PFSK-1 (cell line): ENCODE results near the gene CACNA1D.

Experiments used
- FOXP2 ChIP-seq: optimal IDR thresholded peaks from 2 replicates; pipeline ENCODE3; 2011; ENCODE audit warnings: borderline replicate concordance, control low read depth, inconsistent platforms; ENCODE audit not compliant: insufficient read depth; ENCODE audit errors: extremely low read length, extremely low read depth
- POLR2AphosphoS5 ChIP-seq: IDR thresholded peaks from 2 replicates; pipeline ENCODE4 v1.6.1; 2012; ENCODE audit warnings: low read depth, mild to moderate bottlenecking, control low read depth, low read length, moderate library complexity
- REST ChIP-seq, 2 experiments: IDR thresholded peaks; 2 replicates each; pipeline versions ENCODE4 v1.6.1 to v1.8.0; 2011 to 2012; ENCODE audit warnings: low read depth in 2 of 2, low read length in 2 of 2, control low read depth in 1 of 2, inconsistent platforms in 1 of 2, mild to moderate bottlenecking in 1 of 2, moderate library complexity in 1 of 2; ENCODE audit not compliant: insufficient read depth in 1 of 2
- SIN3A ChIP-seq: IDR thresholded peaks from 2 replicates; pipeline ENCODE4 v1.6.1; 2012; ENCODE audit warnings: mild to moderate bottlenecking, low read length, moderate library complexity, borderline replicate concordance; ENCODE audit not compliant: insufficient read depth
- TAF1 ChIP-seq: IDR thresholded peaks from 2 replicates; pipeline ENCODE4 v1.6.1; 2012; ENCODE audit warnings: low read length, control low read depth, borderline replicate concordance; ENCODE audit not compliant: insufficient read depth

CACNA1D gene

GRCh38 chr3:53729159-53729558 is 234.7 kb downstream of the CACNA1D start:
- TF ChIP-seq FOXP2 (no peak), TAF1 (no peak), POLR2AphosphoS5 (no peak), SIN3A (no peak), REST (IDR thresholded peaks at IDR 0.05; ENCODE audit: insufficient read depth in 1 of 2, low read depth in 2 of 2, low read length in 2 of 2) (no peak)

- TF ChIP-seq REST (IDR thresholded peaks at IDR 0.05; ENCODE audit: insufficient read depth in 1 of 2, low read depth in 2 of 2, low read length in 2 of 2) = no peak
- TF ChIP-seq SIN3A = no peak
- TF ChIP-seq TAF1 = no peak
These were observed 235.2 kb downstream of the CACNA1D start for GRCh38 chr3:53729618-53730017.

- TF ChIP-seq TAF1 (no peak), FOXP2 (no peak), POLR2AphosphoS5 (no peak), SIN3A (no peak), REST (IDR thresholded peaks at IDR 0.05; ENCODE audit: insufficient read depth in 1 of 2, low read depth in 2 of 2, low read length in 2 of 2) (no peak)
These were observed 236.2 kb downstream of the CACNA1D start for GRCh38 chr3:53730576-53730975.

GRCh38 chr3:53731934-53732624 is 237.7 kb downstream of the CACNA1D start:
- TF ChIP-seq FOXP2 = no peak
- TF ChIP-seq SIN3A = no peak
- no peak for TF ChIP-seq REST (IDR thresholded peaks at IDR 0.05; ENCODE audit: insufficient read depth in 1 of 2, low read depth in 2 of 2, low read length in 2 of 2)
- TF ChIP-seq TAF1 = no peak
- TF ChIP-seq POLR2AphosphoS5 = no peak

- TF ChIP-seq SIN3A (no peak), POLR2AphosphoS5 (no peak), TAF1 (no peak), FOXP2 (no peak), REST (IDR thresholded peaks at IDR 0.05; ENCODE audit: insufficient read depth in 1 of 2, low read depth in 2 of 2, low read length in 2 of 2) (no peak)
These were observed 239.0 kb downstream of the CACNA1D start for GRCh38 chr3:53733446-53733845.
